Esophagus muscularis mucosa (tissue), 4 donors: ENCODE results near the gene LCE1D. TPM values are rescaled to one million over a fixed set of nuclear protein-coding genes. Genes with fewer than 3 reads are reported as not detected.

Experiments
- DNase-seq: peaks from one replicate; pipeline ENCODE4 v3.0.0-alpha.2; 2017; ENCODE audit errors: extremely low spot score
- H3K27ac ChIP-seq, 4 donors: fragments of 200-600 bp; sonication (generic); replicated peaks in 1 of 4; 1 replicate in 3 of 4; 2 replicates in 1 of 4; pipeline ENCODE4 v1.5.1; 2016 to 2019; ENCODE audit warnings: mild to moderate bottlenecking in 1 of 4
- H3K27me3 ChIP-seq, 4 donors: fragments of 200-600 bp; sonication (generic); one replicate each; pipeline versions ENCODE4 v1.5.1 to v1.6.0; 2016 to 2019
- H3K36me3 ChIP-seq, 4 donors: fragments of 200-600 bp; sonication (generic); one replicate each; pipeline ENCODE4 v1.5.1; 2016 to 2019
- H3K4me1 ChIP-seq, 4 donors: fragments of 200-600 bp; sonication (generic); one replicate each; pipeline ENCODE4 v1.5.1; 2016 to 2019
- H3K4me3 ChIP-seq, 4 donors: fragments of 200-600 bp; sonication (generic); 1 replicate in 2 of 4; 2 replicates in 2 of 4; pipeline ENCODE4 v1.5.1; 2016 to 2019; ENCODE audit warnings: mild to moderate bottlenecking in 4 of 4, moderate library complexity in 1 of 4
- H3K9me3 ChIP-seq, 4 donors: fragments of 200-600 bp; sonication (generic); 1 replicate in 3 of 4; 2 replicates in 1 of 4; pipeline ENCODE4 v1.5.1; 2016 to 2019
- EP300 ChIP-seq: sonication (generic); formaldehyde crosslinking; IDR thresholded peaks from one replicate; pipeline ENCODE4 v1.6.1; 2017; ENCODE audit warnings: antibody characterized with exemption
- POLR2A ChIP-seq: fragments of 450-650 bp; IDR thresholded peaks from one replicate; pipeline ENCODE4 v1.6.1; 2017; ENCODE audit warnings: antibody characterized with exemption, moderate library complexity, mild to moderate bottlenecking, low read depth
- POLR2AphosphoS5 ChIP-seq, 2 donors: sonication (generic); formaldehyde crosslinking; IDR thresholded peaks; one replicate each; pipeline ENCODE4 v1.6.1; 2017; ENCODE audit warnings: antibody characterized with exemption in 2 of 2
- WGBS: methylation state at CpG from one replicate; pipeline ENCODE4 v1.1.5; 2018; 5-methylcytosine and 5-hydroxymethylcytosine counted together
- intact Hi-C: fragments of 100-400 bp; cut with DNase I; formaldehyde crosslinking; loops from one replicate; pipeline ENCODE4 v1.15.1; 2023
- total RNA-seq, 4 donors: library from RNA; depleted of rRNA; stranded (reverse); fragments of >200 nt; gene quantifications; one replicate each; pipeline versions ENCODE4 v1.1.0 to v1.2.1, GENCODE V29; 2016
- TF ChIP-seq, protein P1 (sequence below), 3 experiments: fragments of 200-600 bp in 2 of 3; fragments of 450-650 bp in 1 of 3; sonication (generic) in 2 of 3; IDR thresholded peaks; one replicate each; pipeline ENCODE4 v1.5.1; 2017 to 2019; ENCODE audit warnings: antibody characterized with exemption in 3 of 3, mild to moderate bottlenecking in 2 of 3, moderate library complexity in 1 of 3

Gene LCE1D, protein sequence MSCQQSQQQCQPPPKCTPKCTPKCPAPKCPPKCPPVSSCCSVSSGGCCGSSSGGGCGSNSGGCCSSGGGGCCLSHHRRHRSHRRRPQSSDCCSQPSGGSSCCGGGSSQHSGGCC
- total RNA-seq: not detected

DNA sequence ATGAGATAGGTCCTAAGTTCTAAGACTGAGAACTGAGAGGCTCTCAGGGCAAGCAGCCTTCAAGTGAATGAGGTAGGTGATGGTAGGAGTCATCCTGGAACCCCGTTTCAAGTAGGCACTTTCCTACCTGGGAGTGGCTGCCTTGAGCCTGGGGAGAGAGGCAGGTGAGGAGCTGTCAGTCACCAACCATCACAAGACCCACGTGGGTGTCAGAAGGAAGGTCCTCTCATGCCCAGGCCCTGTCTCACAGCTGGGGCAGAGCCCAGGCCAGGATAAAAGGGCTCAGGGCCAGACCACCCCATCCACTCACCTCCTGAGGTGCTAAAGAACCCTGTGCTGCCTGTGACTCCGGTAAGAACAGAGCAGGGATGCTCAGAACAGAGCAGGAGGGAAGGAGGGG is at the start of gene LCE1D:
Gene LCE1D (plus strand): TSS at position 301 of the 400 bp plus-strand sequence. CDS start 1,074 bp downstream, outside the sequence.
- Histone ChIP-seq H3K9me3 (no peaks in the 10 kb centered on the region), H3K36me3 (no peaks in the 10 kb centered on the region), H3K27ac (no peak within 1 kb of the TSS), H3K27me3 (no peaks in the 10 kb centered on the region), H3K4me1 (no peaks in the 10 kb centered on the region), H3K4me3 (no peak within 1 kb of the TSS)
- WGBS: 63% methylated on average over 3 of the region's 3 CpGs
- DNase-seq: peak; percentile 64
- intact Hi-C loops: no loop called here
- TF ChIP-seq, protein P1, sequence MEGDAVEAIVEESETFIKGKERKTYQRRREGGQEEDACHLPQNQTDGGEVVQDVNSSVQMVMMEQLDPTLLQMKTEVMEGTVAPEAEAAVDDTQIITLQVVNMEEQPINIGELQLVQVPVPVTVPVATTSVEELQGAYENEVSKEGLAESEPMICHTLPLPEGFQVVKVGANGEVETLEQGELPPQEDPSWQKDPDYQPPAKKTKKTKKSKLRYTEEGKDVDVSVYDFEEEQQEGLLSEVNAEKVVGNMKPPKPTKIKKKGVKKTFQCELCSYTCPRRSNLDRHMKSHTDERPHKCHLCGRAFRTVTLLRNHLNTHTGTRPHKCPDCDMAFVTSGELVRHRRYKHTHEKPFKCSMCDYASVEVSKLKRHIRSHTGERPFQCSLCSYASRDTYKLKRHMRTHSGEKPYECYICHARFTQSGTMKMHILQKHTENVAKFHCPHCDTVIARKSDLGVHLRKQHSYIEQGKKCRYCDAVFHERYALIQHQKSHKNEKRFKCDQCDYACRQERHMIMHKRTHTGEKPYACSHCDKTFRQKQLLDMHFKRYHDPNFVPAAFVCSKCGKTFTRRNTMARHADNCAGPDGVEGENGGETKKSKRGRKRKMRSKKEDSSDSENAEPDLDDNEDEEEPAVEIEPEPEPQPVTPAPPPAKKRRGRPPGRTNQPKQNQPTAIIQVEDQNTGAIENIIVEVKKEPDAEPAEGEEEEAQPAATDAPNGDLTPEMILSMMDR (IDR thresholded peaks at IDR 0.05): no peak
- TF ChIP-seq EP300: no peak
- TF ChIP-seq POLR2A: no peak
- no peak for TF ChIP-seq POLR2AphosphoS5 (IDR thresholded peaks at IDR 0.05)

DNA sequence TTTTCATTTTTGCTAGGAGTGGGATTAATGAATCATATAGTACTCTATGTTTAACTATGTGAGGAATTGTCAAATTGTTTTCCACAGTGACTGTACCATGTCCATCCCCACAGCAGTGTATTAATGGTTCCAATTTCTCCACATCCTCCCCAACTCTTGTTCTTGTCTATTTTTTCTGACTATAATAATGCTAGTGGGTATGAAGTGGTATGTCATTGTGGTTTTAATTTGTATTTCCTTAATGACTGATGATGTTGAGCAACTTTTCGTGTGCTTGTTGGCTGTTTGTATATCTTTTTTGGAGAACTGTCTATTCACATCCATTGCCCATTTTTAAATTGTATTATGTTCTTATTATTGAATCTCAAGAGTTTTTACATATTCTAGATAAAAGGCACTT is 48.7 kb upstream of the LCE1D start:
- Histone ChIP-seq H3K9me3 (no peaks in the 10 kb centered on the region), H3K27ac (no peak overlapping the region), H3K36me3 (no peaks in the 10 kb centered on the region), H3K27me3 (no peaks in the 10 kb centered on the region), H3K4me3 (no peak overlapping the region), H3K4me1 (no peaks in the 10 kb centered on the region)
- WGBS: 44% methylated on average over 1 of the region's 1 CpG
- intact Hi-C loops: no loop called here
- TF ChIP-seq EP300: no peak
- TF ChIP-seq POLR2A: no peak
- TF ChIP-seq, protein P1 (IDR thresholded peaks at IDR 0.05): no peak
- no peak for TF ChIP-seq POLR2AphosphoS5 (IDR thresholded peaks at IDR 0.05)
- DNase-seq: no peak

DNA sequence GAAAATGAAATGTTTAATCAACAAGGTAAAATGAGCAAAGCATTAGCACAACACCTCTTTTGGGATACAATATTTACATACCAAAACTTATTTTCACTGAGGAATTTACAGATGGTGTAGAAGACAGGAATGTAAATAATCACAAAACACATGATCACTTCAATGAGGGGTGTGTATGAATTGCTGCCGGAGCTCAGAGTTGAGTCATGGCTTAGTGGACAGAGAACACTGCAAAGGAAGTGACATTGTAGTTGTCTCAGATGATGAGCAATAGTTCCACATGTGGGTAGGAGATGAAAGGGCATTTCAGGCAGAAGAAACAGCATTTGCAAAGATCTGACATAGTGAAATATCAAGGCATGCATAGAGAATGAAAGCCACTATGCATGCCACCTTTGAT is 44.3 kb upstream of the LCE1D start:
- 25% methylated on average over 1 of the region's 1 CpG for WGBS
- TF ChIP-seq EP300 (no peak), POLR2A (no peak), POLR2AphosphoS5 (IDR thresholded peaks at IDR 0.05) (no peak)
- TF ChIP-seq, protein P1 (IDR thresholded peaks at IDR 0.05): no peak

DNA sequence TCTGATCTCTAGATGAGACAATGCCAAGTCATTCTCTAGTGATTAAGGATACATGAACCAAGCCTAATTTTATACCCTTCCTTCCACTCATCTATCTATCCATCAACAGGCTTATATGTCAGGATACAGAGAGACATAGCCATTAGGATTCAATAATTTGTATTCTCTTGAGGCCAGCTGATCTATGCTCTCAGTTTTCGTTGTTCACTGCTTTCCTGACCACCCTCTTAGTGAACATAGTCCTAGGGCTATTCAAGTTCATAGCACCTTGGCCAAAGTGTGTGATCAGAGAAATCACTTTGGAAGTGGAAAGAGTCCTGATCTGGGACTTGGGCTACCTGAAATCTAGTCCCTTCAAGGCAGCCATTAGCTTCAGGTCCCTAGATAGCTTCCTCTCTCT is 42.9 kb upstream of the LCE1D start:
- intact Hi-C loops: no loop called here
- peaks cover 0 to 3% (median 0%) of the 10 kb centered on the region in 4 donors for H3K27me3 ChIP-seq
- no peak overlapping the region for H3K4me3 ChIP-seq
- no peaks in the 10 kb centered on the region for H3K9me3 ChIP-seq
- TF ChIP-seq, protein P1 (IDR thresholded peaks at IDR 0.05): no peak
- TF ChIP-seq POLR2AphosphoS5 (IDR thresholded peaks at IDR 0.05) (no peak), EP300 (no peak), POLR2A (no peak)
- DNase-seq: no peak
- H3K36me3 ChIP-seq: no peaks in the 10 kb centered on the region
- WGBS: 50% methylated on average over 1 of the region's 1 CpG
- H3K27ac ChIP-seq: no peak overlapping the region
- H3K4me1 ChIP-seq: no peaks in the 10 kb centered on the region

More for the DNA sequence above, 44.3 kb upstream of the LCE1D start:
- no peak overlapping the region for H3K4me3 ChIP-seq
- H3K4me1 ChIP-seq: no peaks in the 10 kb centered on the region
- no peaks in the 10 kb centered on the region for H3K9me3 ChIP-seq
- intact Hi-C loops: no loop called here
- no peak for DNase-seq
- peaks cover 0 to 3% (median 0%) of the 10 kb centered on the region in 4 donors for H3K27me3 ChIP-seq
- no peak overlapping the region for H3K27ac ChIP-seq
- no peaks in the 10 kb centered on the region for H3K36me3 ChIP-seq

DNA sequence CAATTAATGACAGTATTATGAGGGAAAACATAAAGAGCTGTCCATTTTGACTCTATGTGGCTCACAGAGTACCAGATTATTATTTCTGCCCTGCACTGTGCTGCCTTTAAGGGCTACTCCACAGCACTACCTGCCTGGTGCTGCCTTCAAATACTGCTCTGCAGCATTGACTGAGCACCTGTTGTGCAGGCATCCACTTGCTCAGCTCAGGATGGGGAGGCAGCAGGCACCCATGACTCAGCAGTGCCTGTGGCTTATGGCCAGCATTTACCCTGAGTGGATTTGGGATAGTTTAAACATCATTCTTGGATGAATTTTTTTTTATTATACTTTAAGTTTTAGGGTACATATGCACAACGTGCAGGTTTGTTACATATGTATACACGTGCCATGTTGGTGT is 39.6 kb upstream of the LCE1D start:
- Histone ChIP-seq H3K27me3 (peaks cover 0 to 3% (median 0%) of the 10 kb centered on the region in 4 donors), H3K36me3 (no peaks in the 10 kb centered on the region), H3K9me3 (no peaks in the 10 kb centered on the region), H3K27ac (no peak overlapping the region), H3K4me1 (no peaks in the 10 kb centered on the region), H3K4me3 (no peak overlapping the region)
- no peak for TF ChIP-seq EP300
- no peak for TF ChIP-seq POLR2AphosphoS5 (IDR thresholded peaks at IDR 0.05)
- TF ChIP-seq, protein P1 (IDR thresholded peaks at IDR 0.05): no peak
- TF ChIP-seq POLR2A: no peak
- DNase-seq: no peak
- WGBS: 76% methylated on average over 2 of the region's 2 CpGs
- intact Hi-C loops: no loop called here
